Muscle of arm (tissue), 14 donors: ENCODE results near the gene IMMT. TPM values are rescaled to one million over a fixed set of nuclear protein-coding genes. Genes with fewer than 3 reads are reported as not detected.
"Not testable (repeated sequence)": the region's sequence is repeated elsewhere in the genome, so short reads cannot be mapped to it uniquely, and the experiment has no call there.

ENCODE experiments used
- DNase-seq: peaks from one replicate; pipeline ENCODE4 v3.0.0-alpha.2; 2013
- long read RNA-seq, 11 donors: transcript quantifications; one replicate each; lab custom pipeline, GENCODE V29; 2026
- polyA plus RNA-seq, 12 donors: library from polyadenylated mRNA; unstranded; fragments of 120-200 nt; gene quantifications; one replicate each; pipeline ENCODE4 v1.2.1, GENCODE V29; 2013; ENCODE audit not compliant: insufficient read length in 12 of 12

IMMT gene
- polyA plus RNA-seq, result 10 to 100 TPM in 11 of 12 donors, not detected in 1; 41.8 to 83.3 (median 72.6) TPM
- long read RNA-seq, donor 1, transcript IMMT-210 (4 exons, 631 nt), result major isoform, 6 of 46 reads
- long read RNA-seq, donor 1, partial matches to known transcripts, result 35 of 46 reads
- long read RNA-seq, donor 1, other reads (novel, unspliced or antisense), result 5 of 46 reads
- long read RNA-seq, donor 2, transcript IMMT-210 (4 exons, 631 nt), result major isoform, 5 of 32 reads
- long read RNA-seq, donor 2, partial matches to known transcripts, result 10 of 32 reads
- long read RNA-seq, donor 2, other reads (novel, unspliced or antisense), result 16 of 32 reads
- long read RNA-seq, donor 3, partial matches to known transcripts, result 0 of 1 reads
- long read RNA-seq, donor 3, other reads (novel, unspliced or antisense), result 0 of 1 reads
- long read RNA-seq, donor 4, partial matches to known transcripts, result 6 of 7 reads
- long read RNA-seq, donor 4, other reads (novel, unspliced or antisense), result 0 of 7 reads
- long read RNA-seq, donor 5, partial matches to known transcripts, result 8 of 35 reads
- long read RNA-seq, donor 5, other reads (novel, unspliced or antisense), result 25 of 35 reads
- long read RNA-seq, donor 6, partial matches to known transcripts, result 8 of 10 reads
- long read RNA-seq, donor 6, other reads (novel, unspliced or antisense), result 0 of 10 reads
- long read RNA-seq, donor 7, partial matches to known transcripts, result 0 of 1 reads
- long read RNA-seq, donor 7, other reads (novel, unspliced or antisense), result 0 of 1 reads
- long read RNA-seq, donor 8, partial matches to known transcripts, result 29 of 31 reads
- long read RNA-seq, donor 8, other reads (novel, unspliced or antisense), result 0 of 31 reads
- long read RNA-seq, donor 9, partial matches to known transcripts, result 12 of 18 reads
- long read RNA-seq, donor 9, other reads (novel, unspliced or antisense), result 5 of 18 reads
- long read RNA-seq, donor 10, partial matches to known transcripts, result 6 of 26 reads
- long read RNA-seq, donor 10, other reads (novel, unspliced or antisense), result 19 of 26 reads
- long read RNA-seq, donor 11, partial matches to known transcripts, result 17 of 23 reads
- long read RNA-seq, donor 11, other reads (novel, unspliced or antisense), result 6 of 23 reads

- peak; percentile 96 for DNase-seq
Observed at GRCh38 chr2:86195055-86195807, at the start of gene IMMT. TSS of gene IMMT (minus strand) at chr2:86195462. CDS start at chr2:86195382, 80 bp downstream.

GRCh38 chr2:86244781-86245180, 49.5 kb upstream of the IMMT start:
- DNase-seq, result not testable (repeated sequence)

GRCh38 chr2:86243950-86244733, 48.9 kb upstream of the IMMT start:
- no peak for DNase-seq

- DNase-seq, result no peak
Observed at GRCh38 chr2:86243272-86243671, 48.0 kb upstream of the IMMT start.

- no peak for DNase-seq
Observed at GRCh38 chr2:86241611-86242010, 46.3 kb upstream of the IMMT start.

- no peak for DNase-seq
Observed at GRCh38 chr2:86240251-86240650, 45.0 kb upstream of the IMMT start.

GRCh38 chr2:86239745-86240144, 44.5 kb upstream of the IMMT start:
- no peak for DNase-seq

- DNase-seq, result no peak
Observed at GRCh38 chr2:86239326-86239725, 44.1 kb upstream of the IMMT start.

- no peak for DNase-seq
Observed at GRCh38 chr2:86238354-86238753, 43.1 kb upstream of the IMMT start.

GRCh38 chr2:86237172-86237571, 41.9 kb upstream of the IMMT start:
- DNase-seq, result no peak

GRCh38 chr2:86235196-86235980, 40.1 kb upstream of the IMMT start:
- no peak for DNase-seq

- DNase-seq, result no peak
Observed at GRCh38 chr2:86234563-86235131, 39.4 kb upstream of the IMMT start.

- no peak for DNase-seq
Observed at GRCh38 chr2:86233436-86233835, 38.2 kb upstream of the IMMT start.

GRCh38 chr2:86232910-86233309, 37.6 kb upstream of the IMMT start:
- no peak for DNase-seq

GRCh38 chr2:86232373-86232784, 37.1 kb upstream of the IMMT start:
- DNase-seq, result no peak

- no peak for DNase-seq
Observed at GRCh38 chr2:86231680-86232372, 36.6 kb upstream of the IMMT start.

- DNase-seq, result no peak
Observed at GRCh38 chr2:86230961-86231360, 35.7 kb upstream of the IMMT start.

GRCh38 chr2:86229221-86229620, 34.0 kb upstream of the IMMT start:
- no peak for DNase-seq

GRCh38 chr2:86228574-86228973, 33.3 kb upstream of the IMMT start:
- not testable (repeated sequence) for DNase-seq
